HepG2 (cell line): ENCODE data around the gene ADSS1.

Experiments used
- ATM ChIP-seq: fragments of 450-650 bp; IDR thresholded peaks from 2 replicates; pipeline ENCODE4 v1.7.1; 2017; ENCODE audit warnings: mild to moderate bottlenecking, borderline replicate concordance
- HNRNPK ChIP-seq: fragments of 200-400 bp; formaldehyde crosslinking; IDR thresholded peaks from 2 replicates; pipeline ENCODE4 v1.6.1; 2018; ENCODE audit warnings: low read length, low read depth, moderate library complexity, mild to moderate bottlenecking; ENCODE audit not compliant: poor library complexity, severe bottlenecking
- JDP2 ChIP-seq: sonication (generic); formaldehyde crosslinking; IDR thresholded peaks from 2 replicates; pipeline ENCODE4 v1.8.1; 2022; ENCODE audit warnings: missing genetic modification reagents, borderline replicate concordance
- KLF16 ChIP-seq, 2 experiments: sonication (generic) in 1 of 2; formaldehyde crosslinking in 1 of 2; IDR thresholded peaks; 2 replicates each; pipeline versions ENCODE4 v1.6.1 to v1.8.0; 2016 to 2023; ENCODE audit warnings: missing genetic modification reagents in 2 of 2, missing compliant biosample characterization in 1 of 2
- POLR2A ChIP-seq, 2 experiments: IDR thresholded peaks; 2 replicates each; pipeline ENCODE4 v1.6.1; 2011; ENCODE audit warnings: low read depth in 2 of 2, low read length in 2 of 2, mild to moderate bottlenecking in 1 of 2, moderate library complexity in 1 of 2; ENCODE audit not compliant: insufficient read depth in 1 of 2
- RBFOX2 ChIP-seq: fragments of 200-400 bp; formaldehyde crosslinking; IDR thresholded peaks from 2 replicates; pipeline ENCODE4 v1.6.1; 2017; ENCODE audit warnings: low read depth, mild to moderate bottlenecking, low read length
- RFXAP ChIP-seq: sonication (generic); formaldehyde crosslinking; IDR thresholded peaks from 2 replicates; pipeline ENCODE4 v1.4.0; 2020; ENCODE audit warnings: missing genetic modification reagents, borderline replicate concordance
- TAF1 ChIP-seq: sonication (generic); formaldehyde crosslinking; IDR thresholded peaks from 2 replicates; pipeline ENCODE4 v1.4.0; 2020; ENCODE audit warnings: missing genetic modification reagents
- THAP11 ChIP-seq: IDR thresholded peaks from 2 replicates; pipeline ENCODE4 v1.6.1; 2016; ENCODE audit warnings: missing biosample characterization, missing genetic modification reagents
- ZNF24 ChIP-seq: fragments of 450-650 bp; IDR thresholded peaks from 2 replicates; pipeline ENCODE4 v1.6.1; 2017; ENCODE audit warnings: antibody characterized with exemption, mild to moderate bottlenecking
- ZNF570 ChIP-seq: sonication (generic); formaldehyde crosslinking; IDR thresholded peaks from 2 replicates; pipeline ENCODE4 v1.4.0; 2020; ENCODE audit warnings: mild to moderate bottlenecking, missing genetic modification reagents, borderline replicate concordance
- TF ChIP-seq, protein P1 (sequence below), 2 experiments: IDR thresholded peaks; 2 replicates each; pipeline ENCODE4 v1.6.1; 2011 to 2012; ENCODE audit warnings: low read length in 2 of 2, borderline replicate concordance in 1 of 2, low read depth in 1 of 2, mild to moderate bottlenecking in 1 of 2, moderate library complexity in 1 of 2
- TF ChIP-seq, protein P2 (sequence below): sonication (generic); formaldehyde crosslinking; IDR thresholded peaks from 2 replicates; pipeline ENCODE4 v1.5.0; 2020; ENCODE audit warnings: mild to moderate bottlenecking, missing genetic modification reagents, moderate library complexity

- TF ChIP-seq TAF1 (CRISPR knock-in tag) (no peak), POLR2A (IDR thresholded peaks at IDR 0.05; ENCODE audit: insufficient read depth in 1 of 2, low read depth in 2 of 2, low read length in 2 of 2) (no peak), RFXAP (CRISPR knock-in tag) (no peak), THAP11 (CRISPR knock-in tag) (no peak), ZNF570 (CRISPR knock-in tag) (no peak), KLF16 (CRISPR knock-in tag; IDR thresholded peaks at IDR 0.05) (no peak), ZNF24 (no peak), JDP2 (CRISPR knock-in tag) (no peak), HNRNPK (no peak), RBFOX2 (no peak; the same call in 1 of the 2 replicates), ATM (no peak)
- TF ChIP-seq, protein P1, sequence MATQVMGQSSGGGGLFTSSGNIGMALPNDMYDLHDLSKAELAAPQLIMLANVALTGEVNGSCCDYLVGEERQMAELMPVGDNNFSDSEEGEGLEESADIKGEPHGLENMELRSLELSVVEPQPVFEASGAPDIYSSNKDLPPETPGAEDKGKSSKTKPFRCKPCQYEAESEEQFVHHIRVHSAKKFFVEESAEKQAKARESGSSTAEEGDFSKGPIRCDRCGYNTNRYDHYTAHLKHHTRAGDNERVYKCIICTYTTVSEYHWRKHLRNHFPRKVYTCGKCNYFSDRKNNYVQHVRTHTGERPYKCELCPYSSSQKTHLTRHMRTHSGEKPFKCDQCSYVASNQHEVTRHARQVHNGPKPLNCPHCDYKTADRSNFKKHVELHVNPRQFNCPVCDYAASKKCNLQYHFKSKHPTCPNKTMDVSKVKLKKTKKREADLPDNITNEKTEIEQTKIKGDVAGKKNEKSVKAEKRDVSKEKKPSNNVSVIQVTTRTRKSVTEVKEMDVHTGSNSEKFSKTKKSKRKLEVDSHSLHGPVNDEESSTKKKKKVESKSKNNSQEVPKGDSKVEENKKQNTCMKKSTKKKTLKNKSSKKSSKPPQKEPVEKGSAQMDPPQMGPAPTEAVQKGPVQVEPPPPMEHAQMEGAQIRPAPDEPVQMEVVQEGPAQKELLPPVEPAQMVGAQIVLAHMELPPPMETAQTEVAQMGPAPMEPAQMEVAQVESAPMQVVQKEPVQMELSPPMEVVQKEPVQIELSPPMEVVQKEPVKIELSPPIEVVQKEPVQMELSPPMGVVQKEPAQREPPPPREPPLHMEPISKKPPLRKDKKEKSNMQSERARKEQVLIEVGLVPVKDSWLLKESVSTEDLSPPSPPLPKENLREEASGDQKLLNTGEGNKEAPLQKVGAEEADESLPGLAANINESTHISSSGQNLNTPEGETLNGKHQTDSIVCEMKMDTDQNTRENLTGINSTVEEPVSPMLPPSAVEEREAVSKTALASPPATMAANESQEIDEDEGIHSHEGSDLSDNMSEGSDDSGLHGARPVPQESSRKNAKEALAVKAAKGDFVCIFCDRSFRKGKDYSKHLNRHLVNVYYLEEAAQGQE (IDR thresholded peaks at IDR 0.05; ENCODE audit: borderline replicate concordance in 1 of 2, low read depth in 1 of 2, low read length in 2 of 2), result no peak
- TF ChIP-seq, protein P2, sequence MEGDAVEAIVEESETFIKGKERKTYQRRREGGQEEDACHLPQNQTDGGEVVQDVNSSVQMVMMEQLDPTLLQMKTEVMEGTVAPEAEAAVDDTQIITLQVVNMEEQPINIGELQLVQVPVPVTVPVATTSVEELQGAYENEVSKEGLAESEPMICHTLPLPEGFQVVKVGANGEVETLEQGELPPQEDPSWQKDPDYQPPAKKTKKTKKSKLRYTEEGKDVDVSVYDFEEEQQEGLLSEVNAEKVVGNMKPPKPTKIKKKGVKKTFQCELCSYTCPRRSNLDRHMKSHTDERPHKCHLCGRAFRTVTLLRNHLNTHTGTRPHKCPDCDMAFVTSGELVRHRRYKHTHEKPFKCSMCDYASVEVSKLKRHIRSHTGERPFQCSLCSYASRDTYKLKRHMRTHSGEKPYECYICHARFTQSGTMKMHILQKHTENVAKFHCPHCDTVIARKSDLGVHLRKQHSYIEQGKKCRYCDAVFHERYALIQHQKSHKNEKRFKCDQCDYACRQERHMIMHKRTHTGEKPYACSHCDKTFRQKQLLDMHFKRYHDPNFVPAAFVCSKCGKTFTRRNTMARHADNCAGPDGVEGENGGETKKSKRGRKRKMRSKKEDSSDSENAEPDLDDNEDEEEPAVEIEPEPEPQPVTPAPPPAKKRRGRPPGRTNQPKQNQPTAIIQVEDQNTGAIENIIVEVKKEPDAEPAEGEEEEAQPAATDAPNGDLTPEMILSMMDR (CRISPR knock-in tag), result no peak
Measured at GRCh38 chr14:104696671-104697316, 27.2 kb upstream of the ADSS1 start.
